Measurements from ENCODE around the gene DNM3. TPM values are rescaled to one million over a fixed set of nuclear protein-coding genes. Genes with fewer than 3 reads are reported as not detected.
"Not testable (repeated sequence)": the region's sequence is repeated elsewhere in the genome, so short reads cannot be mapped to it uniquely, and the experiment has no call there.

DNM3 gene
- total RNA-seq, 1 donor: 2.0 TPM

GRCh38 chr1:172293429-172293828 is 452.1 kb downstream of the DNM3 start:
- DNase-seq (ENCODE audit: low read depth): peak; percentile 83

GRCh38 chr1:172298141-172298540 is 456.8 kb downstream of the DNM3 start:
- no peak for DNase-seq (ENCODE audit: low read depth)
- H3K4me3 ChIP-seq (ENCODE audit: low read depth, low read length): no peak overlapping the region
- no peak for TF ChIP-seq CTCF (IDR thresholded peaks at IDR 0.05; ENCODE audit: insufficient read depth, low read length)

More at GRCh38 chr1:172293429-172293828, 452.1 kb downstream of the DNM3 start:
- TF ChIP-seq CTCF (IDR thresholded peaks at IDR 0.05; ENCODE audit: insufficient read depth, low read length): no peak
- H3K4me3 ChIP-seq (ENCODE audit: low read depth, low read length): no peak overlapping the region

GRCh38 chr1:172298911-172299310 is 457.6 kb downstream of the DNM3 start:
- no peak for TF ChIP-seq CTCF (IDR thresholded peaks at IDR 0.05; ENCODE audit: insufficient read depth, low read length)
- DNase-seq (ENCODE audit: low read depth): no peak
- H3K4me3 ChIP-seq (ENCODE audit: low read depth, low read length): no peak overlapping the region

- TF ChIP-seq CTCF (IDR thresholded peaks at IDR 0.05; ENCODE audit: insufficient read depth, low read length): no peak
- no peak overlapping the region for H3K4me3 ChIP-seq (ENCODE audit: low read depth, low read length)
- DNase-seq (ENCODE audit: low read depth): no peak
These were observed 458.2 kb downstream of the DNM3 start for GRCh38 chr1:172299515-172299914.

GRCh38 chr1:172307508-172307907 is 466.2 kb downstream of the DNM3 start:
- DNase-seq (ENCODE audit: low read depth): not testable (repeated sequence)

GRCh38 chr1:172308142-172308541 is 466.8 kb downstream of the DNM3 start:
- TF ChIP-seq CTCF (IDR thresholded peaks at IDR 0.05; ENCODE audit: insufficient read depth, low read length): no peak
- no peak for DNase-seq (ENCODE audit: low read depth)
- H3K4me3 ChIP-seq (ENCODE audit: low read depth, low read length): no peak overlapping the region

More at GRCh38 chr1:172307508-172307907, 466.2 kb downstream of the DNM3 start:
- not testable (repeated sequence) for H3K4me3 ChIP-seq (ENCODE audit: low read depth, low read length)

- DNase-seq (ENCODE audit: low read depth): no peak
- H3K4me3 ChIP-seq (ENCODE audit: low read depth, low read length): no peak overlapping the region
- no peak for TF ChIP-seq CTCF (IDR thresholded peaks at IDR 0.05; ENCODE audit: insufficient read depth, low read length)
These were observed 467.3 kb downstream of the DNM3 start for GRCh38 chr1:172308577-172308976.
